RWPE1 (cell line): ENCODE results near the gene TMEM266.

Experiments
- CTCF ChIA-PET: fragments of 350-600 bp; sonication (Branson Sonifier 250); formaldehyde crosslinking; extraction: SDS; loops from one replicate; lab custom pipeline; 2021; lab: Yijun Ruan, JAX
- POLR2A ChIA-PET: fragments of 400-600 bp; formaldehyde crosslinking; extraction: SDS; loops from one replicate; lab custom pipeline; 2020; ENCODE audit warnings: antibody characterized with exemption; ENCODE audit not compliant: low non-redundant PET; lab: Yijun Ruan, JAX
- DNase-seq: peaks from one replicate; pipeline ENCODE4 v3.0.0; 2012; ENCODE audit warnings: low spot score
- H3K27ac ChIP-seq: fragments of 450-650 bp; 2 replicates; pipeline ENCODE4 v1.5.1; 2017
- TF ChIP-seq, protein P1 (sequence below): fragments of 450-650 bp; conservative IDR thresholded peaks from 2 replicates; pipeline ENCODE4 v1.5.1; 2017; ENCODE audit warnings: low read depth, mild to moderate bottlenecking

TMEM266 gene

DNA sequence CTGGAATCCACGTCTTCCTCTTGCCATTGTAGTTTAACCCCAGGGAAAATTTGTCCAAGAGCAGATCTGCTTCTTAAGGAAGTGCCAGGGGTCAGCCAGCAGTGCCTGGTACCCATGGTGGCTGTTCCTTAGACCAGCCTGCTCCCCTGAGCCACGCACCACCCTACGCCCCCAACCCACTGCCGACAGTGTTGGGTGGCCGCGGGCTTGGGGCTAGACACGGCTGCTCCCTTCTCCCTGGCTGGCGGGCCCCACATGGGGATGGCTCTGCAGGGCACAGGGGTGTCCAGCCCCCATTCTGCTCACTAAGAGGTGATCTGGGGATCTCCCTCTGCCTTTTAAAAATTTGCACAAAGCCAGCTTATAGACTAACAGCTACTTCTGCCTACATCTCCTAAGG is 104.8 kb downstream of the TMEM266 start:
- ChIA-PET CTCF (interaction anchor here (1.1 kb wide), 1 partner anchor 17 kb away, joined by 7 read pairs; no protein-coding TSS in a partner anchor), POLR2A (no interaction called here)
- TF ChIP-seq, protein P1, sequence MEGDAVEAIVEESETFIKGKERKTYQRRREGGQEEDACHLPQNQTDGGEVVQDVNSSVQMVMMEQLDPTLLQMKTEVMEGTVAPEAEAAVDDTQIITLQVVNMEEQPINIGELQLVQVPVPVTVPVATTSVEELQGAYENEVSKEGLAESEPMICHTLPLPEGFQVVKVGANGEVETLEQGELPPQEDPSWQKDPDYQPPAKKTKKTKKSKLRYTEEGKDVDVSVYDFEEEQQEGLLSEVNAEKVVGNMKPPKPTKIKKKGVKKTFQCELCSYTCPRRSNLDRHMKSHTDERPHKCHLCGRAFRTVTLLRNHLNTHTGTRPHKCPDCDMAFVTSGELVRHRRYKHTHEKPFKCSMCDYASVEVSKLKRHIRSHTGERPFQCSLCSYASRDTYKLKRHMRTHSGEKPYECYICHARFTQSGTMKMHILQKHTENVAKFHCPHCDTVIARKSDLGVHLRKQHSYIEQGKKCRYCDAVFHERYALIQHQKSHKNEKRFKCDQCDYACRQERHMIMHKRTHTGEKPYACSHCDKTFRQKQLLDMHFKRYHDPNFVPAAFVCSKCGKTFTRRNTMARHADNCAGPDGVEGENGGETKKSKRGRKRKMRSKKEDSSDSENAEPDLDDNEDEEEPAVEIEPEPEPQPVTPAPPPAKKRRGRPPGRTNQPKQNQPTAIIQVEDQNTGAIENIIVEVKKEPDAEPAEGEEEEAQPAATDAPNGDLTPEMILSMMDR = no peak
- H3K27ac ChIP-seq = peak overlapping the region; percentile 85
- DNase-seq = no peak

- POLR2A ChIA-PET = no interaction called here
- CTCF ChIA-PET = no interaction called here
- peak overlapping the region; percentile 85 for H3K27ac ChIP-seq
- TF ChIP-seq, protein P1 = no peak
- no peak for DNase-seq
Measured at GRCh38 chr15:76165951-76166350, 106.2 kb downstream of the TMEM266 start.

DNA sequence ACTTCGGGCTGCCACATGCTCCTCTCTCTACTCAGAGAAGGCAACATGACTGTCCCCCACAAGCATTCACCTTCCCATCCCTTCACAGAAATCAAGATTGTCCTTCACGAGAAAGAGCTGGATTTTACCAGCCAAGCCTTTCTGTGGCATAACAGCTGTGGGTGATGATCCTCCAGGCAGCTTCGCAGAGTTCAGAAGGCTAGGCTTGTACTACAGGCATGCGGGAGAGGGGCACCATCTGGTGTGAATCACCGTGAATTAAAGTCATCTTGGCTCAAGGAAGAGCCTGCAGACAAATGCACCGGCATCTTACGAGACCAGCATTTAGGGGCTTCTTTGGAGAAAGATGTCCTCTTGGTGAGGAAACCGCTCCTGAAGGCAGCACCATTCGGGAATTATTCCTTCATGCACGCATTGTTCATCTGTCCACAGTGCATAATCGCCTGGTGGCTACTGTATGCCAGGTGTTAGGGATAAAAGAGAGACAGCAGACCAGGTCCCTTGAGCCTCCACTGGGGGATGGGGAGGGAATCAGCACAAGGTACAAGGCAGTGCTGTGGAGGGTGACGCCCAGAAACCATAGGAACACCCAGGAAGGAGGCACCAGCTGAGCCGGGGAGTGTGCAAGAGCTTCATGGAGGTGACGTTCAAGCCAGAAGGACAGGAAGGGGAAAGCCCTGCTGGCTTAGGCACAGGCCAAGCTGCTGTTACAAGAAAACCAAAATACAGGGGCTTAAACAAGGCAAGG is 108.6 kb downstream of the TMEM266 start:
- TF ChIP-seq, protein P1 = no peak
- no peak overlapping the region for H3K27ac ChIP-seq
- POLR2A ChIA-PET = no interaction called here
- no peak for DNase-seq
- CTCF ChIA-PET = no interaction called here

- H3K27ac ChIP-seq = no peak overlapping the region
- POLR2A ChIA-PET = no interaction called here
- TF ChIP-seq, protein P1 = no peak
- CTCF ChIA-PET = interaction anchor here (0.5 kb wide), 1 partner anchor 97 kb away, joined by 3 read pairs; no protein-coding TSS in a partner anchor
- no peak for DNase-seq
Measured at GRCh38 chr15:76169018-76169417, 109.2 kb downstream of the TMEM266 start.

DNA sequence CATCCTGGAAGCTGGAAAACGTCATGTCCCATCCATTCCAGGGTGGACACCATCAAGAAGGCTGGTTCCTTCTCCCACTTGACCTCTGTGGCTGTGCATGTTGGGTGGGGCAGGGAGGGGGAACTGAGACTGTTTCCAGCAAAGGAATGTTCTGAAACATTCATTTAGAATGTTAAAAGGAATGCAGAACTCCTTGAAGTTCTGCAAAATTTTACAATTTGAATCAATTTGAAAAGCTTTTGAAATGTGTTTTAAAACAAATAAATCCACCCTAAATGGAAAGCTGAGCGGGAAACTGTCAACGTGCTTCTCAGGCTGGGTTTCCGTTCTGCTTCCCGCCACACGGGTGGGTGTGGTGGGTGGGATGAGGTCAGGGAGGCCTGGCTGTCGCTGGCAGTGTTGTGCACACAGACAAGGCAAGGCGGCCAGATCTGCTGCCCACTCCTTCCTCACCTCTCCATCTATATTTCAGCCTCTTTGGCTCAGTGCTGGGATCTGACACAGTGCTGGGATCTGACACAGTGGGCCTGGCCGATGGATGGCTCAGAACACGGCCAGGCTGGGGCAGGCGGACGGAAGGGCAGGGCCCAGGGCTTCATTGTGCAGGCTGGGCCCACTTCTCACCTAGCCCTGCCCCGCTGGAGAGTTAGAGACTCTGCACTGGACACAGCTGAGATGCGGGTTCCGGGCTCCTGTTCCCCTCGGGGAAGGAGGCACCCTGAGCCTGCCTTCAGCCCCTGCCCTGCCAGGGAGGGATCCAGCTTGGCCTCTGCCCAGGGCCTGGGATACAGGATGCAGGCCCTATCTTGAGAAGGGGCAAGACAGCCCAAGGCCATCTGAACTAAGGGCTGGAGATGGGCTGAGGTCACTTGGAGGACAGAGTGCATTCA is 110.4 kb downstream of the TMEM266 start:
- TF ChIP-seq, protein P1 = no peak
- no peak for DNase-seq
- ChIA-PET CTCF (no interaction called here), POLR2A (no interaction called here)
- peak overlapping the region; percentile 42 for H3K27ac ChIP-seq

GRCh38 chr15:76172782-76173181 is 113.0 kb downstream of the TMEM266 start:
- H3K27ac ChIP-seq = peak overlapping the region; percentile 17; the same call in 1 of the 2 replicates
- ChIA-PET POLR2A (no interaction called here), CTCF (interaction anchor here (1.3 kb wide), 1 partner anchor 9 kb away, joined by 4 read pairs; no protein-coding TSS in a partner anchor)
- TF ChIP-seq, protein P1 = no peak
- DNase-seq = no peak
